BLaER1 treated with 17β-estradiol and CSF1 and Interleukin-3, amounts not matched to agents 10 nM and 100 nM (cell line): ENCODE data around the gene PDZRN4.
"Not testable (repeated sequence)": the region's sequence is repeated elsewhere in the genome, so short reads cannot be mapped to it uniquely, and the experiment has no call there.

Source experiments
- H3K27ac ChIP-seq, 11 experiments: shearing (Covaris generic); formaldehyde crosslinking; 2 replicates each; pipeline ENCODE4 v1.8.1; 2022
- H3K27me3 ChIP-seq, 11 experiments: shearing (Covaris generic); formaldehyde crosslinking; 2 replicates each; pipeline ENCODE4 v1.8.1; 2022
- H3K36me3 ChIP-seq, 11 experiments: shearing (Covaris generic); formaldehyde crosslinking; 2 replicates each; pipeline ENCODE4 v1.8.1; 2022
- H3K4me1 ChIP-seq, 10 experiments: shearing (Covaris generic); formaldehyde crosslinking; 2 replicates each; pipeline ENCODE4 v1.8.1; 2022
- H3K4me2 ChIP-seq, 11 experiments: shearing (Covaris generic); formaldehyde crosslinking; 2 replicates each; pipeline ENCODE4 v1.8.1; 2022
- H3K4me3 ChIP-seq, 10 experiments: shearing (Covaris generic); formaldehyde crosslinking; 2 replicates each; pipeline ENCODE4 v1.8.1; 2022
- H3K9ac ChIP-seq, 11 experiments: shearing (Covaris generic); formaldehyde crosslinking; 2 replicates each; pipeline ENCODE4 v1.8.1; 2022
- H3K9me3 ChIP-seq, 11 experiments: shearing (Covaris generic); formaldehyde crosslinking; replicated peaks in 1 of 11; 2 replicates each; pipeline ENCODE4 v1.8.1; 2022
- H4K20me1 ChIP-seq, 11 experiments: shearing (Covaris generic); formaldehyde crosslinking; 2 replicates each; pipeline ENCODE4 v1.8.1; 2022
- Cebpa-rat ChIP-seq, 11 experiments: shearing (Covaris generic); IDR thresholded peaks; 2 replicates each; pipeline ENCODE4 v1.8.1; 2022

PDZRN4 gene

GRCh38 chr12:41264281-41264680, 76.2 kb downstream of the PDZRN4 start:
- Histone ChIP-seq H3K27me3 (no peaks in the 10 kb centered on the region), H3K9ac (no peak overlapping the region), H3K4me2 (no peak overlapping the region), H3K27ac (no peak overlapping the region), H3K9me3 (no peaks in the 10 kb centered on the region), H3K4me3 (no peak overlapping the region), H3K36me3 (no peaks in the 10 kb centered on the region), H3K4me1 (no peaks in the 10 kb centered on the region), H4K20me1 (no peaks in the 10 kb centered on the region)
- TF ChIP-seq Cebpa-rat (IDR thresholded peaks at IDR 0.05): no peak

GRCh38 chr12:41269056-41269455, 80.9 kb downstream of the PDZRN4 start:
- Histone ChIP-seq H3K4me1 (no peaks in the 10 kb centered on the region), H3K36me3 (no peaks in the 10 kb centered on the region), H3K27ac (no peak overlapping the region)

GRCh38 chr12:41271489-41271888, 83.4 kb downstream of the PDZRN4 start:
- no peak overlapping the region for H3K4me2 ChIP-seq
- no peak overlapping the region for H3K4me3 ChIP-seq
- H3K9ac ChIP-seq: no peak overlapping the region
- TF ChIP-seq Cebpa-rat (IDR thresholded peaks at IDR 0.05): no peak
- H4K20me1 ChIP-seq: no peaks in the 10 kb centered on the region
- peaks cover 0 to 7% (median 0%) of the 10 kb centered on the region in 10 experiments; a peak in 3 of 20 replicates for H3K4me1 ChIP-seq
- H3K27me3 ChIP-seq: no peaks in the 10 kb centered on the region
- no peak overlapping the region for H3K27ac ChIP-seq
- H3K36me3 ChIP-seq: no peaks in the 10 kb centered on the region
- H3K9me3 ChIP-seq: no peaks in the 10 kb centered on the region

More at GRCh38 chr12:41269056-41269455, 80.9 kb downstream of the PDZRN4 start:
- Histone ChIP-seq H4K20me1 (no peaks in the 10 kb centered on the region), H3K4me3 (no peak overlapping the region), H3K27me3 (no peaks in the 10 kb centered on the region), H3K9ac (no peak overlapping the region), H3K9me3 (no peaks in the 10 kb centered on the region), H3K4me2 (no peak overlapping the region)
- TF ChIP-seq Cebpa-rat (IDR thresholded peaks at IDR 0.05): no peak

GRCh38 chr12:41274643-41275042, 86.5 kb downstream of the PDZRN4 start:
- Histone ChIP-seq H3K27ac (no peak overlapping the region), H3K27me3 (no peaks in the 10 kb centered on the region), H3K4me2 (no peak overlapping the region), H4K20me1 (no peaks in the 10 kb centered on the region), H3K4me1 (peaks cover 0 to 7% (median 0%) of the 10 kb centered on the region in 10 experiments; a peak in 3 of 20 replicates), H3K9me3 (no peaks in the 10 kb centered on the region), H3K4me3 (no peak overlapping the region), H3K9ac (no peak overlapping the region), H3K36me3 (no peaks in the 10 kb centered on the region)
- no peak for TF ChIP-seq Cebpa-rat (IDR thresholded peaks at IDR 0.05)

GRCh38 chr12:41277100-41277945, 89.2 kb downstream of the PDZRN4 start:
- Histone ChIP-seq H3K27ac (no peak overlapping the region), H3K36me3 (no peaks in the 10 kb centered on the region), H3K9ac (no peak overlapping the region), H3K9me3 (peaks cover 0 to 4% (median 0%) of the 10 kb centered on the region in 11 experiments; a peak in 2 of 22 replicates), H3K4me3 (no peak overlapping the region), H3K4me2 (0 out of 22 replicates have a peak overlapping the region, but pooled peaks of 1 of the 11 experiments have one; percentile 21), H4K20me1 (no peaks in the 10 kb centered on the region), H3K4me1 (peaks cover 0 to 14% (median 5%) of the 10 kb centered on the region in 10 experiments; a peak in 6 of 20 replicates), H3K27me3 (no peaks in the 10 kb centered on the region)
- no peak for TF ChIP-seq Cebpa-rat (IDR thresholded peaks at IDR 0.05)

- Histone ChIP-seq H3K4me2 (no peak overlapping the region), H3K27ac (no peak overlapping the region), H3K27me3 (no peaks in the 10 kb centered on the region), H3K36me3 (no peaks in the 10 kb centered on the region), H4K20me1 (no peaks in the 10 kb centered on the region), H3K4me1 (peaks cover 0 to 14% (median 5%) of the 10 kb centered on the region in 10 experiments; a peak in 6 of 20 replicates), H3K9me3 (peaks cover 0 to 4% (median 0%) of the 10 kb centered on the region in 11 experiments; a peak in 2 of 22 replicates), H3K9ac (no peak overlapping the region), H3K4me3 (no peak overlapping the region)
- no peak for TF ChIP-seq Cebpa-rat (IDR thresholded peaks at IDR 0.05)
Measured at GRCh38 chr12:41277946-41278267, 89.8 kb downstream of the PDZRN4 start.

- H3K9me3 ChIP-seq, H3K9ac ChIP-seq, H4K20me1 ChIP-seq, H3K36me3 ChIP-seq, H3K4me3 ChIP-seq, H3K27me3 ChIP-seq: not testable (repeated sequence)
- peaks cover 0 to 10% (median 4%) of the 10 kb centered on the region in 10 experiments; a peak in 6 of 20 replicates for H3K4me1 ChIP-seq
- peak overlapping the region in 9 of 11 experiments; percentile 3 to 34 (median 14); a peak in 9 of 22 replicates for H3K4me2 ChIP-seq
- H3K27ac ChIP-seq: peak overlapping the region in 2 of 11 experiments; percentile 52 to 53; a peak in 3 of 22 replicates
Measured at GRCh38 chr12:41280341-41281095, 92.4 kb downstream of the PDZRN4 start.

GRCh38 chr12:41285470-41285869, 97.3 kb downstream of the PDZRN4 start:
- H3K9ac ChIP-seq, H4K20me1 ChIP-seq, H3K4me2 ChIP-seq, H3K9me3 ChIP-seq, H3K27ac ChIP-seq, H3K27me3 ChIP-seq, H3K4me1 ChIP-seq, H3K4me3 ChIP-seq, H3K36me3 ChIP-seq: not testable (repeated sequence)

GRCh38 chr12:41286426-41286825, 98.3 kb downstream of the PDZRN4 start:
- Histone ChIP-seq H3K4me3 (no peak overlapping the region), H4K20me1 (no peaks in the 10 kb centered on the region), H3K27me3 (no peaks in the 10 kb centered on the region), H3K4me1 (no peaks in the 10 kb centered on the region), H3K27ac (no peak overlapping the region), H3K9me3 (peaks cover 0 to 4% (median 0%) of the 10 kb centered on the region in 11 experiments; a peak in 2 of 22 replicates), H3K9ac (no peak overlapping the region), H3K36me3 (no peaks in the 10 kb centered on the region), H3K4me2 (no peak overlapping the region)
- TF ChIP-seq Cebpa-rat (IDR thresholded peaks at IDR 0.05): no peak
